ENCODE measurements around the gene LDHA. TPM values are rescaled to one million over a fixed set of nuclear protein-coding genes. Genes with fewer than 3 reads are reported as not detected.

LDHA gene
- total and polyA plus RNA-seq, 2 of the 13 experiments (the other 11 are each of a cell fraction or from before 2014, with no cell fraction given), result 805 to 1,547 TPM

GRCh38 chr11:18372201-18372600 is 22.2 kb upstream of the LDHA start (continued):
- no peak for TF ChIP-seq SRF (IDR thresholded peaks at IDR 0.05; ENCODE audit: low read depth, low read length)
- no peak for TF ChIP-seq RXRB (CRISPR knock-in tag; IDR thresholded peaks at IDR 0.05; ENCODE audit: borderline replicate concordance)
- TF ChIP-seq ZFP90 (CRISPR knock-in tag; IDR thresholded peaks at IDR 0.05; ENCODE audit: borderline replicate concordance), result no peak
- no peak for TF ChIP-seq ZNF589 (CRISPR knock-in tag; conservative IDR thresholded peaks at IDR 0.05)
- no peak for TF ChIP-seq TBX2 (CRISPR knock-in tag; IDR thresholded peaks at IDR 0.05; ENCODE audit: borderline replicate concordance)
- no peak for TF ChIP-seq EHMT2 (IDR thresholded peaks at IDR 0.05; ENCODE audit: borderline replicate concordance, low read depth, low read length)
- no peak for TF ChIP-seq ZZZ3 (CRISPR knock-in tag; IDR thresholded peaks at IDR 0.05; ENCODE audit: borderline replicate concordance)

GRCh38 chr11:18374956-18375355 is 19.4 kb upstream of the LDHA start:
- no peak for ATAC-seq
- Histone ChIP-seq H3K79me2 (ENCODE audit: insufficient read depth, low read length) (no peaks in the 10 kb centered on the region), H3K27ac (ENCODE audit: extremely low read length, insufficient read depth, low read length) (no peak overlapping the region), H3K4me2 (ENCODE audit: low read depth, low read length) (no peak overlapping the region), H3K27me3 (ENCODE audit: control insufficient read depth in 1 of 2, insufficient read depth in 2 of 2, low read length in 2 of 2) (no peaks in the 10 kb centered on the region), H3K4me1 (ENCODE audit: insufficient read depth, low read length) (peaks cover 12% of the 10 kb centered on the region; the same call in 1 of the 2 replicates), H3K4me3 (replicated peaks in 1 of 3; ENCODE audit: insufficient read depth in 1 of 3, low read depth in 2 of 3, low read length in 3 of 3) (no peak overlapping the region), H3K9ac (ENCODE audit: insufficient read depth, low read depth, low read length) (no peak overlapping the region), H3K9me3 (ENCODE audit: low read length) (no peaks in the 10 kb centered on the region), H3K36me3 (replicated peaks in 1 of 2; ENCODE audit: control insufficient read depth in 1 of 2, insufficient read depth in 2 of 2, low read length in 2 of 2) (no peaks in the 10 kb centered on the region), H2AFZ (ENCODE audit: low read length) (no peak overlapping the region), H4K20me1 (ENCODE audit: insufficient read depth, low read length) (no peaks in the 10 kb centered on the region)
- no peak for DNase-seq (ENCODE audit: low spot score)
- TF ChIP-seq ETV5 (CRISPR knock-in tag; IDR thresholded peaks at IDR 0.05; ENCODE audit: borderline replicate concordance) (no peak), FOXO4 (CRISPR knock-in tag; conservative IDR thresholded peaks at IDR 0.05) (no peak), MXD4 (CRISPR knock-in tag; IDR thresholded peaks at IDR 0.05) (no peak), NFKBIZ (CRISPR knock-in tag; IDR thresholded peaks at IDR 0.05) (no peak), GZF1 (CRISPR knock-in tag; IDR thresholded peaks at IDR 0.05) (no peak), WIZ (CRISPR knock-in tag; IDR thresholded peaks at IDR 0.05) (no peak), TBL1XR1 (IDR thresholded peaks at IDR 0.05; ENCODE audit: borderline replicate concordance, low read length, partially characterized antibody) (no peak), ZNF30 (CRISPR knock-in tag; IDR thresholded peaks at IDR 0.05) (no peak), CREM (IDR thresholded peaks at IDR 0.05) (no peak), CREM (CRISPR knock-in tag; IDR thresholded peaks at IDR 0.05) (no peak), RBM39 (IDR thresholded peaks at IDR 0.05; ENCODE audit: low read depth, low read length, poor library complexity, severe bottlenecking) (no peak), DRAP1 (CRISPR knock-in tag; IDR thresholded peaks at IDR 0.05) (no peak), ZNF547 (CRISPR knock-in tag; IDR thresholded peaks at IDR 0.05) (no peak)
- TF ChIP-seq, protein P1, sequence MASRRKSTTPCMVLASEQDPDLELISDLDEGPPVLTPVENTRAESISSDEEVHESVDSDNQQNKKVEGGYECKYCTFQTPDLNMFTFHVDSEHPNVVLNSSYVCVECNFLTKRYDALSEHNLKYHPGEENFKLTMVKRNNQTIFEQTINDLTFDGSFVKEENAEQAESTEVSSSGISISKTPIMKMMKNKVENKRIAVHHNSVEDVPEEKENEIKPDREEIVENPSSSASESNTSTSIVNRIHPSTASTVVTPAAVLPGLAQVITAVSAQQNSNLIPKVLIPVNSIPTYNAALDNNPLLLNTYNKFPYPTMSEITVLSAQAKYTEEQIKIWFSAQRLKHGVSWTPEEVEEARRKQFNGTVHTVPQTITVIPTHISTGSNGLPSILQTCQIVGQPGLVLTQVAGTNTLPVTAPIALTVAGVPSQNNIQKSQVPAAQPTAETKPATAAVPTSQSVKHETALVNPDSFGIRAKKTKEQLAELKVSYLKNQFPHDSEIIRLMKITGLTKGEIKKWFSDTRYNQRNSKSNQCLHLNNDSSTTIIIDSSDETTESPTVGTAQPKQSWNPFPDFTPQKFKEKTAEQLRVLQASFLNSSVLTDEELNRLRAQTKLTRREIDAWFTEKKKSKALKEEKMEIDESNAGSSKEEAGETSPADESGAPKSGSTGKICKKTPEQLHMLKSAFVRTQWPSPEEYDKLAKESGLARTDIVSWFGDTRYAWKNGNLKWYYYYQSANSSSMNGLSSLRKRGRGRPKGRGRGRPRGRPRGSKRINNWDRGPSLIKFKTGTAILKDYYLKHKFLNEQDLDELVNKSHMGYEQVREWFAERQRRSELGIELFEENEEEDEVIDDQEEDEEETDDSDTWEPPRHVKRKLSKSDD (CRISPR knock-in tag; IDR thresholded peaks at IDR 0.05; ENCODE audit: low read depth), result no peak
- POLR2A ChIA-PET, result interaction anchor here (1.1 to 2.3 kb wide), 2 partner anchors 9 to 21 kb away, joined by 4 to 6 read pairs; no protein-coding TSS in a partner anchor
- in situ Hi-C loops (cut with HindIII; ENCODE audit: extremely low pct_ligation_motif_present, low pct_unique_long_range_greater_than_20kb), result no loop called here
- FAIRE-seq, result no peak
- CTCF ChIA-PET (ENCODE audit: low intra/inter-chr PET ratio, low total read pairs), result no interaction called here
- BruUV-seq (replicated peaks), result no TSS peak
- WGBS (ENCODE audit: low lambda C conversion rate), result 94% methylated on average over 2 of the region's 2 CpGs
- intact Hi-C loops (cut with micrococcal nuclease; ENCODE audit: unreplicated experiment), result no loop called here
